Measurements from ENCODE around the gene ZNF816.
A peak's percentile ranks its signal among the peaks of the same experiment; 100 is the strongest.
"Not testable (repeated sequence)": the region's sequence is repeated elsewhere in the genome, so short reads cannot be mapped to it uniquely, and the experiment has no call there.

The ZNF816 gene

GRCh38 chr19:52924641-52925040, 38.0 kb downstream of the ZNF816 start:
- DNase-seq (ENCODE audit: low spot score): not testable (repeated sequence)

DNA sequence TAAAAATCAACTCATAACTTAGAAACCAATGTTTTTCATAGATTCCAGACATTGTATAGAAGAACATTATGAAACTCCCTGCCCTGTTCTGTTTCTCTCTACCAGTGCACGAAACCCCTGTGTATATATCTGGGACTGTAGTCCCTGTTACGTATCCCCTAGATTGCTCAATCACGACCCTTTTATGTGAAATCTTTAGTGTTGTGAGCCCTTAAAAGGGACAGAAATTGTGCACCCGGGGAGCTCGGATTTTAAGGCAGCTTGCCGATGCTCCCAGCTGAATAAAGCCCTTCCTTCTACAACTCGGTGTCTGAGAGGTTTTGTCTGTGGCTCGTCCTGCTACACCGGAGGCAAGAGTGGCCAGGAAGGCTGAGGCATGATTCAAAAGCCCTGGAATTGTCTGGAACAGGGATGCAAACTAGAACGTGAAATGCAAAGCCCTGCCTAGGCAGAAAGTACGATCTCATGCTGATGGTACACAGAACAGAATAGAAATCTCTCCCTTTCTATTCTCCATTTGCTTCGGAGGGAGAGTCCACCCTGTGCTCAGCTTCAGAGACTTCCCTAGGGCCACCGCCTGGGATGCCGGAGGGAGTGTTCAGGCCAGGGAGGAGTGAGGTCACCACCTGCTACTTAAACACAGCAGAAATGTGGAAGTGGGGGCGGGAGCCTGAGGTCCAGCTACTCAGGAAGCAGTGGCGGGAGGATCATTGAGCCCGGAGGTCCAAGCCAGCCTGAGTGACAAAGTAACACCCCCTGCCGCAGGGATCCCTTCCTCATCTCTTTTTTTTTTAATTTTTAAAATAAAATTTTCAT, 38.7 kb downstream of the ZNF816 start:
- no peak for DNase-seq (ENCODE audit: low spot score)

DNA sequence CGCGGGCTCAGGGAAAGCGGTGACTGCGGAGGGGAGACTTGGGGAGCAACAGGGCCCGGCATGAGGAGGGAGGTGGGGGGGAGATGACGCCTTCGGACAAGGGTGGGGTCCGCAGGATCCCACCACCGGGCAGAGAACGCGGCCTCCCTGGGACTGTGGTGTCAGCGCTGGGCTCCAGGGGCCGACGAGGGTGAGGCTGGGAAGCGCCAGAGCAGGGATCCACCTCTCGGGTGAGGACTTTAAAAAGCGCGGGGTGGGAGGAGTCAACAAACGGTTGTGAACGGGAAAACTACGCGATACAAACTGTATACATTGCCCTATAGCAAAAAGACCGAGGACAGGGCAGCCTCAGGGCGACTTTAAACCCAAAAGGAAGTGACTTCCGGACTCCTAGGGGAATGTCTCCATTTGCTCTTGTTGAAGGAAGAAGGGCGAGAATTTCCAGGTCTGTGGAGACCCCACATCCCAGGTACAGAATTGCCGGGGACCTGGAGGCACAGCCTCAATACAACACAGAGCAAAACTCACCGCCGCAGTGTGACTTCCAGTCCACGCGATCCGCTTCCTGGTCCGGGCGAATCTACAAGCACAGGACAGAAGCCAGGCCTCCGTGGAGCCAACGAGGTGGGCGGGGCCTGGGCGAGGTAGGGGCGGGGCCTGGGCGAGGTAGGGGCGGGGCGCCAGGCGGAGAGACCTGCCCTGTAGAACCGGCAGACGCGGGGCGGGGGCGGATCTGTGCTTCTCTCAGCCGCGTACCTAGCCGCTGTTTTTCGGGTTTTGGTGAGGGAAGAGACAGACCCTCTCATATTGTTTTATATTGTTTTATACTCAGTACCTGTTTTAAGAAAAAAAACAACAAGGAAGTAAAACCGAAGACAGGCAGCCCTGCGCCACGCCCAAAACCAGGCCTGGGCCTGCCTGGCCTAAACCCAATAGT, 39.6 kb downstream of the ZNF816 start, which contains the start of gene ZNF888:
Gene ZNF888 (minus strand): TSS at position 588 of the 937 bp plus-strand sequence. CDS start 5,555 bp downstream, outside the sequence.
- DNase-seq (ENCODE audit: low spot score): peak; percentile 64

DNA sequence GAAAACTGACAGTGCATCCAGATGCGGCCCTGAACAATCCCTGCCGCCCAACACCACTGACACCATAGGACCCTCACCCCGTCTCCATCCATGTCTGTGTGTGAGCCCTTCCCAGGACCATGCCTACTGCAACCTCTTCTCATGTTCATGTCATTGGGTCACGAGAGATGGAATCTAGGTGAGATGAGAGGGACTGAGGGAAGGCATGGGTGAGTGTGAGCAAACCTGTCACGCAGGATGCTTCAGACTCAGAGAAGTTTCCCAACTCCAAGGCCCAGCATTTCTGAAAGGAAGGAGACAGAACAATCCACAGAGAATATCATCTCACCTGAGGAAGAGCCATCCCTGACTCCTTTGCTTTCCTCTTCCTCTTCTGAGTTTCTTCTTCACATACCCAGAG, 45.1 kb downstream of the ZNF816 start:
- no peak for DNase-seq (ENCODE audit: low spot score)

DNA sequence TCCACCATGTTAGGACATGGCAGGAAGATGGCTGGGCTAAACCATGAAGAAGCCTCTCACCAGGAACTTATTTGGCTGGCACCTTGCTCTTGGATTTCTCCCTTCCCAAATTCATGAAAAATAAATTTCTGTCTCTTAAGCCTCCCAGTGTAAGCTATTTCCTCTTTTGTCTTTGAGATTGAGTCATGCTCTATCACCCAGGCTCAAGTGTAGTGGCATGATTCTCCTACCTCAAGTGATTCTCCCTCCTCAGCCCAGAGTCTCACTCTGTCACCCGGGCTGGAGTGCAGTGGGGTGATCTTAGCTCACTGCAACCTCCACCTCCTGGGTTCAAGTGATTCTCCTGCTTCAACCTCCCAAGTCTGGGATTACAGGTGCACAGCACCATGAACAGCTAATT, 52.0 kb downstream of the ZNF816 start:
- no peak for DNase-seq (ENCODE audit: low spot score)

DNA sequence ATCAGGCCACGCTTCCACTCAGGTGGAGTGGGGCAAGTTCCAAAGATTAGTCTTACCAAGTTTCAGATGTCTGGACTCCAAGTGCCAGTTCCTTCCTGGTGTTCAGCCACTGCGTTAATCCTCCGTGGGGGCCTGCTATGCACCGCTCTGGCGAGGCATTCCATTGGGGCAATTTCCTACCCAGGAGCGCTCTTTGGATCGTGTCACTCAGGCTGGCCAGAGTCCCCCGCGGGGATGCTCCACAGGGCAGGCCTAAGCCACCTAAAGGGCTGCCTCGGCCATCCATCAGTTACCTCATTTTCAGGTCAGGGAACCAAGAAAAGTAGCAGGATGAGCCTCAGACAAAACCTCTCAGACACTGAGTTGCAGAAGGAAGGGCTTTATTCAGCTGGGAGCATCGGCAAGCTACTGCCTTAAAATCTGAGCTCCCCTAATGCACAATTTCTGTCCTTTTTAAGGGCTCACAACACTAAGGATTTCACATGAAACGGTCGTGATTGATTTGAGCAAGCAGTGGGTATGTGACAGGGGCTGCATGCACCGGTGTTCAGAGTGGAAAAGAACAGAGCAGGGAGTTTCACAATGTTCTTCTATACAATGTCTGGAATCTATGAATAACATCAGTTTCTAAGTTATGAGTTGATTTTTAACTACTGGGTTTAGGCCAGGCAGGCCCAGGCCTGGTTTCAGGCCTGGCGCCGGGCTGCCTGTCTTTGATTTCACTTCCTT, 58.5 kb downstream of the ZNF816 start:
- DNase-seq (ENCODE audit: low spot score): not testable (repeated sequence)

DNA sequence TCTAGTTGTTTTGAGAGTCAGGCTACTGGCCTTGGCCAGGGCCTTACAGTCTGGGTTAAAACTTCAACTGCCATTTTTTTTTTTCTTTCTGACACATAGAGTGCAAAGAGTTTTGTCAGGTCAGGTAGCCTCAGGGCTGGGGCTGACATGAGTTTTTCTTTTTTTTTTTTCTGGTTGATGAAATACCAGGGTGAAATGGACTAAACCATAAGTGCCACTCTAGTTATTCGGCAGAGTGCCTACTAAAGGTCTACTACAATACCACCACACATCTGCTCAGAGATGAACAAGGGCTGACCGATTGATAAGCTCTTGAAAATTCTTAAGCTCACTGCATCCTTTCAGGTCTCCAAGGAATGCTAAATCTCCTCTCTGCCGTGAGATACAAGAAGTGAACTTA, 60.8 kb downstream of the ZNF816 start:
- DNase-seq (ENCODE audit: low spot score): no peak

All from HuH-7 (cell line).